Activated CD8-positive, alpha-beta memory T cell treated with anti-CD3 and anti-CD28 coated beads for 48 hours (primary cell): Measurements from ENCODE around the gene MACROD1.
"Not testable (repeated sequence)": the region's sequence is repeated elsewhere in the genome, so short reads cannot be mapped to it uniquely, and the experiment has no call there.

Experiments used
- DNase-seq, 3 experiments: peaks; one replicate each; pipeline ENCODE4 v3.0.0-alpha.2; 2020; ENCODE audit warnings: low read depth in 2 of 3, low spot score in 2 of 3

The MACROD1 gene

GRCh38 chr11:64000740-64001483 is 165.0 kb downstream of the MACROD1 start:
- no peak for DNase-seq

GRCh38 chr11:64000026-64000739 is 165.7 kb downstream of the MACROD1 start:
- DNase-seq = peak; percentile 53 to 55 (median 54)

DNA sequence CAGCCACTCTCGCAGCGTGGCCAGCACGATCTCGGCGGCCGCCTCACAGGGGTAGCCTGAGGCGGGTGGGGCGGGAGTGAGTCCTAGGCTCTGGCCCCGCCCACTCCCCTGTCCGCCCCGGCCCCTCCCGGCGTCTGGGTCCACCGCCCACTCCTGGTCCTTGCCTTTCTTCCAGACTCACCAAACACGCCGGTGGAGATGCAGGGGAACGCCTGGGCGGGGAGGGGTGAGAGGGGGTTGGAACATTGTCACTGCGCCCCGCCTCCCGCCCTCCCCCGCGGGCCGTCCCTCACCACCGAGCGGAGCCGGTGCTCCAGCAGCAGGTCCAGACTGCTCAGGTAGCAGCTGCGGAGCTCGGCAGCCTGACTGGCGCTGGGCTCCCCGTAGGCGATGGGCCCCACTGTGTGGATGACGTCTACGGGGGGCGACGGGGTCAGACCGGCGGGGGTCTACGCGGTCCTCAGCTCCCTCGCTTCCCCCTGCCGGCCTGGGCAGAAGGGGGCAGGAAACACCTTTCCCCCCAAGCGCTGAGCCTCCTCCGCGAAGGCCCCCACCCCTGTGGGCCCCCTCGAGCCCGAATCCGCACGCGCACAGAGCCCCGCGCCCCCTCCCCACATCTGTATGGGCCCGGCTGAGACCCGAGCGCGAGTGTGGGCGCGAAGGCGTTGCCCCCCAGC is 166.4 kb downstream of the MACROD1 start:
- DNase-seq = peak in 1 of 3 experiments; percentile 43

DNA sequence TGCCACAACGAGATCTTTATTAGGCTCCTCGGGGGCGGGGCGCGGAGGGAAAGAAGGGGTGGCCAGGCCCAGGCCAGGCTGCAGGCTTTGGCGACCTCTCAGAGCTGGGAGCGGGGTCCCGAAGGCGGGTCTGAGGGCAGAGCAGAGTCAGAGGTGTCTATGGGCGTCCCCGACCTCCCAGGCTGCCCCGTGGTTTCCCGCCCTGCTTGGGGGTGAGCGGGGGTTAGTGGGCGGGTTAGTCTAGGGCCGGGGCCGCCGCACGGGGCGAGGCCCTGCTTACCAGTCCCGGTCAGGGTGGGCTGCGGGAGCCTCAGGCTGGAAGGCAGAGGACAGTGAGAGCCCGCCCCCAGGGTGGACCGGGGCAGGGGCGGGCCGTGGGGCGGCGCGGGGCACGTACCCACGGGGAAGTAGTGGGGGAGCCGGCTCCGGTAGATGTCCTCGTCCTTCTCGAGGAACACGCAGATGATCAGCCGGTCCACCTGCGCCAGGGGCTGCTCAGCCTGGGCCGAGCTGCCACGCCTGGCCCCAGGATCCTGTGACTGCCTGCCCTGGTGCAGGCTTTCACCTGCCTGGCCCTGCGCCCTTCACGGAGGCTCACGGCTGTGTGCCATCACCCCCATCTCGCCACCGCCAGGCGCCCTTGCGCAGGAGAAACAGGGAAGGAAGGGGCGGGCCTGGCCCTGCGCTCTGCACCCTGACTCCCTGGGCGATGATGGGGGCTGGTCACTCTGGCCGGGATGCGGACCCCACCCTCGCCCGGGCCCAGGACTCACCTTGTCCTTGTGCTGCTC is 167.2 kb downstream of the MACROD1 start:
- no peak for DNase-seq

DNA sequence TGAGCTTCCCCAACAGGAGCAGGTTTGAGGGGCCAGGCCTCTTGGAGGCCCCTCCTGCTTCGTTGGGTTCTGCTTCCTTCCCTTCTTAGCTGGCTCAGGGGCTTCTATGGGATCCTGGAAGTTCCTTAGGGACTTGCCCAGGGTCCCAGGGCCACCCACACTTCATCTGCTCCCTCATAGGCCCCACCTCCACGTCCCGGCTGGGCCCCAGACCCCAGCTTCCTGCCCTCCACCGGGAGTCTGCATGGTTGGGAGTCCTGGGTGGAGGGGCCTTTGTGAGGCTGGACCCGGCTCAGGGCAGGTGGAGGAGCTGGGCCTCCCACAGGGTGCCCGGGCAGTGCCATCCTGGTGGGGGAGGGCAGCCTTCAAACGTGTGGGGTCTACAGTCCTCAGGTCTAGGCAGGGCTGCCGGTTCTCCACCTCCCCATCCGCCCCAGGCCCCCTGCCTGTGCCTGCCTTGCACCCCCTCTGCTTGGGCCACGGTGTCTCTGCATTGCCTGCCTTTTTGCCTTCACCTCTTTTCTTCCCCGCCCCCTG is 168.0 kb downstream of the MACROD1 start:
- no peak for DNase-seq

DNA sequence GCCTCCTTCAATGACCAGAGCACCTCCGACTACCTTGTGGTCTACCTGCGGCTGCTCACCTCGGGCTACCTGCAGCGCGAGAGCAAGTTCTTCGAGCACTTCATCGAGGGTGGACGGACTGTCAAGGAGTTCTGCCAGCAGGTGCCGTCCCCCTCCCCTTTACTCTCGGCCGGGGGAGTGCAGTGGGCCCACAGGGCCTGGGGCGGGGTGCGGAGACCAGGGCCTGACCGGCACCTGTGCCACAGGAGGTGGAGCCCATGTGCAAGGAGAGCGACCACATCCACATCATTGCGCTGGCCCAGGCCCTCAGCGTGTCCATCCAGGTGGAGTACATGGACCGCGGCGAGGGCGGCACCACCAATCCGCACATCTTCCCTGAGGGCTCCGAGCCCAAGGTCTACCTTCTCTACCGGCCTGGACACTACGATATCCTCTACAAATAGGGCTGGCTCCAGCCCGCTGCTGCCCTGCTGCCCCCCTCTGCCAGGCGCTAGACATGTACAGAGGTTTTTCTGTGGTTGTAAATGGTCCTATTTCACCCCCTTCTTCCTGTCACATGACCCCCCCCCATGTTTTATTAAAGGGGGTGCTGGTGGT is 168.7 kb downstream of the MACROD1 start:
- no peak for DNase-seq

- DNase-seq = no peak
These were observed 169.4 kb downstream of the MACROD1 start for GRCh38 chr11:63996512-63996911.

DNA sequence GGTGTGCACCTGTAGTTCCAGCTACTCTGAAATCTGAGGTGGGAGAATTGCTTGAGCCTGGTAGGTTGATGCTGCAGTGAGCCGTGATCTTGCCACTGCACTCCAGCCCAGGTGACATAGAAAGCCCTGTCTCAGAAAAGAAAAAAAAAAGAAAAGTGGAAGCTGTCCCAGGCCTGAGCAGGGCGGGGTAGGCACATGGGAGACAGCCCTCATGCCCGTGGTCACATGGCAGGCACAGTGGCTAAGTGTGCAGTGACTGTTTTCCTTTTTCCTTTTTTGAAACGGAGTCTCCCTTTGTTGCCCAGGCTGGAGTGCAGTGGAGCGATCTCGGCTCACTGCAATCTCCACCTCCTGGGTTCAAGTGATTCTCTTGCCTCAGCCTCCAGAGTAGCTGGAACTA is 171.9 kb downstream of the MACROD1 start:
- no peak for DNase-seq

DNA sequence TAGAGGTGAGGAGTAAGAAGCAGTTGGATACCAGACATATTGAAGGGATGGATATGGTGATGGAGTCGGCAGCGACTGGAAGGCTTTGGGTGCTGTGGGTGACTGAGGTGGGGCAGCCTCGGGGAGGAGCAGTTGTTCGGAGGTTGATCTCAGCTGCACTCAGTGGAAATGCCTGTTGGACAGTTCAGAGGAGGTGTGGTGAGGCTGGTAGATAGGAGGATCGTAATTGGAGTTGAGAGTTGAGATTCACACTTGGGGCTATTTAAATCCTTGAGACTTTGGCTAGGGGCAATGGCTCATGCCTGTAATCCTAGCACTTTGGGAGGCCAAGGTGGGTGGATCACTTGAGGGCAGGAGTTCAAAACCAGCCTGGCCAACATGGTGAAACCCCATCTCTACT is 172.8 kb downstream of the MACROD1 start:
- no peak for DNase-seq

GRCh38 chr11:63991558-63991957 is 174.4 kb downstream of the MACROD1 start:
- no peak for DNase-seq

- DNase-seq = no peak
These were observed 178.9 kb downstream of the MACROD1 start for GRCh38 chr11:63986932-63987513.

- peak; percentile 62 to 68 (median 67) for DNase-seq
These were observed 179.6 kb downstream of the MACROD1 start, which contains the start of gene OTUB1 for GRCh38 chr11:63986156-63986931. Gene OTUB1 (plus strand): TSS chr11:63986438. CDS start chr11:63986457, 19 bp downstream.

- peak in 1 of 3 experiments; percentile 52 for DNase-seq
These were observed 180.1 kb downstream of the MACROD1 start for GRCh38 chr11:63985812-63986155.

GRCh38 chr11:63979426-63979825 is 186.5 kb downstream of the MACROD1 start:
- DNase-seq = no peak

DNA sequence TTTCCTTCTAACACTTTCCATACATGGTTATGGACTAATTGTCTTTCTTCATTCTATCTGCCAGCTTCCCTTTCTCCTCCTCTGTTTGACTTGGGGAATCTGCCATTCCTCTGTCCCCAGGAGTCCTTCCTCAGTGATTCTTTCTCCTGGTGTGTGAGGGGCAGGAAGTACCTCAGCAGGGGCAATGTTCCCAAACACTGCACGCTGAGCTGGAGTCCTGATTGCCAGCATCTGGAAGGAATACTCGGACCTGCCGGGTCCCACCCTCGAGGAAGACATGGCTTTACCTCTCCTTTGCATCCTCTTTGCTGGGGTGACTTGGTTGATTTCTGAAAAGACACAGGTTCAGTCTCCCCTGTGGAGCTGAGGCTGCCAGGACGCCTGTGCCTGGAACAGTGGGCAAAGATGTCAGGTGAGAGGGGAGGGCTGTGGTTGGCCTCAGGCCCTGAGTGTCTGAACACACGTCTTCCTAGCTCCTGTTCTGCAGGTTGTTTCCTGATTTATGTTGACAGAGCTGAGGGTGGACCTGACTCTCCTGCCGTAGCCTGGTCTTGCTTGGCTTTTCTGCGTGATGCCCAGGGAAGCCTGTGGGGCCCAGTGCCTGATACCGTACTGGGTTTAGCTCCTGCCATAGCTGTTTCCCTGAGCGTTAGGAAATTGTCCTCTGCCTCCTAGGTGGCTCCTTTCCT is 187.2 kb downstream of the MACROD1 start:
- DNase-seq = no peak

- peak; percentile 57 to 84 (median 79) for DNase-seq
These were observed 191.4 kb downstream of the MACROD1 start, which contains the start of gene COX8A for GRCh38 chr11:63974259-63975143. Gene COX8A (plus strand): TSS chr11:63974620. CDS start chr11:63974681, 61 bp downstream.

GRCh38 chr11:63973912-63974258 is 192.0 kb downstream of the MACROD1 start:
- not testable (repeated sequence) for DNase-seq

DNA sequence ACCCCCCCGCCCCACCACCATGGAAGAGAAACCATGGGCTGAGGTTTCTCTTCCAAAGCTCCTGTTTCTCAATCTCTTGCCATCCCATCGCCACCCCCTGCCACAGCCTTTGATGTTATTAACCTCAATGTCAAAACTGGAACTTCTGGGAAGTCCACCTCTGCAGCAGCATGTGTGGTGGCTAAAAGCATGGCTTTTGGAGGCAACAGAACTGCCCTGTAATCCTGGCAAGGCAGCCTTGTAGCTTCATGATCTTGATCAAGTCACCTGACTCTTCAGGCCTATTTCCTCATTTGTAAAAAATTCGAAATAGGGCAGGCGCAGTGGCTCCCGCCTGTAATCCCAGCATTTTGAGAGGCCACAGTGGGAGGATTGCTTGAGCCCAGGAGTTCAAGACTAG is 195.0 kb downstream of the MACROD1 start:
- DNase-seq = no peak
